GM18499 (cell line): Measurements from ENCODE around the gene DGKK.

Source experiments
- ATAC-seq: cut with Tn5 transposase; IDR thresholded peaks from one replicate; pipeline ENCODE4 v1.9.1; 2021; ENCODE audit warnings: moderate number of reproducible peaks; ENCODE audit not compliant: insufficient read depth, unreplicated experiment

DGKK gene

GRCh38 chrX:50470103-50471031, at the start of gene DGKK:
Gene DGKK (minus strand): TSS chrX:50470825. CDS start chrX:50470678, 147 bp downstream.
- no peak for ATAC-seq

GRCh38 chrX:50514811-50515210, 44.2 kb upstream of the DGKK start:
- ATAC-seq = no peak

- no peak for ATAC-seq
These were observed 26.5 kb upstream of the DGKK start for GRCh38 chrX:50497114-50497513.

- ATAC-seq = no peak
These were observed 25.0 kb upstream of the DGKK start for GRCh38 chrX:50495616-50496015.

GRCh38 chrX:50492720-50493119, 22.1 kb upstream of the DGKK start:
- no peak for ATAC-seq

- ATAC-seq = no peak
These were observed 14.0 kb upstream of the DGKK start for GRCh38 chrX:50484662-50485061.

GRCh38 chrX:50483283-50483682, 12.7 kb upstream of the DGKK start:
- no peak for ATAC-seq

- ATAC-seq = no peak
These were observed 4.6 kb upstream of the DGKK start for GRCh38 chrX:50475208-50475607.

GRCh38 chrX:50471390-50471789, 765 bp upstream of the DGKK start:
- ATAC-seq = no peak

- no peak for ATAC-seq
These were observed 1.4 kb downstream of the DGKK start for GRCh38 chrX:50469206-50469605.

GRCh38 chrX:50459615-50460014, 11.0 kb downstream of the DGKK start:
- ATAC-seq = no peak

GRCh38 chrX:50458483-50458882, 12.1 kb downstream of the DGKK start:
- ATAC-seq = no peak

- ATAC-seq = no peak
These were observed 13.7 kb downstream of the DGKK start for GRCh38 chrX:50456712-50457484.

- ATAC-seq = no peak
These were observed 17.8 kb downstream of the DGKK start for GRCh38 chrX:50452782-50453181.

- ATAC-seq = no peak
These were observed 20.3 kb downstream of the DGKK start for GRCh38 chrX:50450324-50450723.

- no peak for ATAC-seq
These were observed 22.1 kb downstream of the DGKK start for GRCh38 chrX:50448565-50448964.

GRCh38 chrX:50447535-50447934, 23.1 kb downstream of the DGKK start:
- ATAC-seq = no peak

- ATAC-seq = no peak
These were observed 28.1 kb downstream of the DGKK start for GRCh38 chrX:50442426-50443116.

GRCh38 chrX:50436797-50437196, 33.8 kb downstream of the DGKK start:
- no peak for ATAC-seq

- ATAC-seq = no peak
These were observed 37.8 kb downstream of the DGKK start for GRCh38 chrX:50432829-50433289.

- ATAC-seq = no peak
These were observed 39.0 kb downstream of the DGKK start for GRCh38 chrX:50431623-50432022.
